RWPE1 (cell line): ENCODE results near the gene ZNF280D.

Experiments used
- CTCF ChIA-PET: fragments of 350-600 bp; sonication (Branson Sonifier 250); formaldehyde crosslinking; extraction: SDS; loops from one replicate; lab custom pipeline; 2021; lab: Yijun Ruan, JAX
- POLR2A ChIA-PET: fragments of 400-600 bp; formaldehyde crosslinking; extraction: SDS; loops from one replicate; lab custom pipeline; 2020; ENCODE audit warnings: antibody characterized with exemption; ENCODE audit not compliant: low non-redundant PET; lab: Yijun Ruan, JAX
- DNase-seq: peaks from one replicate; pipeline ENCODE4 v3.0.0; 2012; ENCODE audit warnings: low spot score
- H3K27ac ChIP-seq: fragments of 450-650 bp; 2 replicates; pipeline ENCODE4 v1.5.1; 2017
- TF ChIP-seq, protein P1 (sequence below): fragments of 450-650 bp; conservative IDR thresholded peaks from 2 replicates; pipeline ENCODE4 v1.5.1; 2017; ENCODE audit warnings: low read depth, mild to moderate bottlenecking

ZNF280D gene

DNA sequence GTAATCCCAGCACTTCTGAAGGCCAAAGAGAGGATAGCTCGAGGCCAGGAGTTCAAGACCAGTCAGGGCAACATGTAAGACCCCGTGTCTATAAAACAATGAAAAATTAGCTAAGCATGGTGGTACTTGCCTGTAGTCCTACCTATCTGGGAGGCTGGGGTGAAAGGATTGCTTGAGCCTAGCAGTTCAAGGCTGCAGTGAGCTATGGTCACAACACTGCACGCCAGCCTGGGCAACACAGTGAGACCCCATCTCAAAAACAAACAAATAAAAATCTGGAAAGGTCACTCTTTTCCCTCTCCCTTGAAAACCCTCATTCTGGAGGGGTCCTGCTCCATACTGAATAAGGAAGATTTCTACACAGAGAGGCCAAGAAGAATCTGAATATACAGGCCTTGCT is 43.5 kb upstream of the ZNF280D start:
- no peak for DNase-seq
- CTCF ChIA-PET = no interaction called here
- POLR2A ChIA-PET = no interaction called here
- TF ChIP-seq, protein P1, sequence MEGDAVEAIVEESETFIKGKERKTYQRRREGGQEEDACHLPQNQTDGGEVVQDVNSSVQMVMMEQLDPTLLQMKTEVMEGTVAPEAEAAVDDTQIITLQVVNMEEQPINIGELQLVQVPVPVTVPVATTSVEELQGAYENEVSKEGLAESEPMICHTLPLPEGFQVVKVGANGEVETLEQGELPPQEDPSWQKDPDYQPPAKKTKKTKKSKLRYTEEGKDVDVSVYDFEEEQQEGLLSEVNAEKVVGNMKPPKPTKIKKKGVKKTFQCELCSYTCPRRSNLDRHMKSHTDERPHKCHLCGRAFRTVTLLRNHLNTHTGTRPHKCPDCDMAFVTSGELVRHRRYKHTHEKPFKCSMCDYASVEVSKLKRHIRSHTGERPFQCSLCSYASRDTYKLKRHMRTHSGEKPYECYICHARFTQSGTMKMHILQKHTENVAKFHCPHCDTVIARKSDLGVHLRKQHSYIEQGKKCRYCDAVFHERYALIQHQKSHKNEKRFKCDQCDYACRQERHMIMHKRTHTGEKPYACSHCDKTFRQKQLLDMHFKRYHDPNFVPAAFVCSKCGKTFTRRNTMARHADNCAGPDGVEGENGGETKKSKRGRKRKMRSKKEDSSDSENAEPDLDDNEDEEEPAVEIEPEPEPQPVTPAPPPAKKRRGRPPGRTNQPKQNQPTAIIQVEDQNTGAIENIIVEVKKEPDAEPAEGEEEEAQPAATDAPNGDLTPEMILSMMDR = no peak
- H3K27ac ChIP-seq = no peak overlapping the region

DNA sequence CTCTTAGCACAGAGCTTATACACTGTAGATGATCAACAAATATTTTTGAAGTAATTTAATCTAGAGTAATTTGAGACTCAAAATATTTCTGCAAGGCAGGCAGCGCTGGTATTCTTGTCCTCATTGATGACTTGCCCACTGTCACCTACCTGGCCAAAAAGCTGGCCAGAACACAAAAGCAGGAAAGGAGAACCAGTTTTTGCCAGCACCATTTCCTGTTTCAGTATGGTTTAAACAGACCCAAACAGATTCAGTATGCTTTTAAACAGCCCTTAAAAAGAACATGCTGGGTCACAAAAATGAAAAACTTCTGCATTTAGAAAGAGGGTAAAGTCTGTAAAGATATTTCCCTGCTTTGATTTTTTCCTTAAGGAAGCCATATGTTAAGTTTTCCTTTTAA is 42.3 kb upstream of the ZNF280D start:
- ChIA-PET CTCF (no interaction called here), POLR2A (no interaction called here)
- H3K27ac ChIP-seq = no peak overlapping the region
- no peak for DNase-seq
- TF ChIP-seq, protein P1 = no peak

DNA sequence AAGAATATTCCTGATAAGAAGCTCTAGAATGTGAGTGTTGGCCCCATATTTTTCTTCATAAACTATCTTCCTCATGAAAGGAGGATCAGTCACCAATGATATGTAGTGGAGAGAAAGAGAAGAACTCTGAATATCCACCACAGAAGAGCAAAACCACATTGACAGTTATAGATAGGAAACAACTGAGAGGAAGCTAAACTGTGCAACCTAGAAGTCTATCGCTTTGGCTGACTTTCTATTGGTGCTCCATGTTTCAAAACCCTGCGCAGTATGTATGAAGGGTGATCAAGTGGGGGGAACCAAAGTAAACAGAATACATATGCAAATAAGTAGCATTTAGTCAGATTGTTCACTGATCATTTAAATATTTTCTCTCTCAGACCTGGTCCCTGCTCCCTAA is 41.0 kb upstream of the ZNF280D start:
- no peak for DNase-seq
- no peak overlapping the region for H3K27ac ChIP-seq
- ChIA-PET CTCF (no interaction called here), POLR2A (no interaction called here)
- TF ChIP-seq, protein P1 = no peak

DNA sequence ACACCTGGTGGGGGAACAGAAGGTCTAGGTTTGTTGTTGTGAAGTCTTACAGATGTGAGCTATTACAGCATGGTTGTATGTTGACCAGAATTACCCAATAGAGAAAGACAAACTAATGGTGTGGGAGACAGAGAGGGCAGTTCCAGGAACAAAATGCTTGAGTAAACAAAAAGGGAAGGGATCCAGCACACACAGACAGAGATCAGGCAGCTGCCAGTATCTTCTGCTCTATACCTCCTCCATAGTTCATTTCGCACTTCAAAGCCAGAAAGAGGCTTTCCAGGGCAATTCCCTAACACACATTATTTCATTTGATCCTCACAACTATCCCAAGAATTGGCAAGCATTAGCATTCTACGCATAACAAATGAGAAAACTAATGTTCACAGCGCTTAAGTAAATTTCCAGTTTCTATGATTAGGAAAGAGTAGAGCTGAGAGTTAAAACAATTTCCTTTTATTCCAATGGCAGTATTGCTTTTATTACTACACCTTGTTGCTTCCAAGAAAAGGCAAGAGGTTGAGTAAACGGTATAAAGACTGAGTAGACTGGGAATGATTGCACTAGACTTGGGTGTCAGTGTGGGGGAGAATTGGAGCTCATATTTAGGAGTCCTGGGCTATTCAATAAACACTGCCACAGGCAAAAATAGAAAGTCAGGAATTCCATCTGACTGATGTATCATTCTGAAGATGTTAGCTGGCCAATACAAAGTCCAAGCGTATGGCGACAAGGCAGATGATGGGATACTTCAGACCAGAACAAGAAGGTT is 39.7 kb upstream of the ZNF280D start:
- TF ChIP-seq, protein P1 = no peak
- no peak for DNase-seq
- no peak overlapping the region for H3K27ac ChIP-seq
- CTCF ChIA-PET = interaction anchor here (0.6 to 0.8 kb wide), 3 partner anchors 21 to 162 kb away, joined by 3 read pairs; no protein-coding TSS in a partner anchor
- POLR2A ChIA-PET = no interaction called here

DNA sequence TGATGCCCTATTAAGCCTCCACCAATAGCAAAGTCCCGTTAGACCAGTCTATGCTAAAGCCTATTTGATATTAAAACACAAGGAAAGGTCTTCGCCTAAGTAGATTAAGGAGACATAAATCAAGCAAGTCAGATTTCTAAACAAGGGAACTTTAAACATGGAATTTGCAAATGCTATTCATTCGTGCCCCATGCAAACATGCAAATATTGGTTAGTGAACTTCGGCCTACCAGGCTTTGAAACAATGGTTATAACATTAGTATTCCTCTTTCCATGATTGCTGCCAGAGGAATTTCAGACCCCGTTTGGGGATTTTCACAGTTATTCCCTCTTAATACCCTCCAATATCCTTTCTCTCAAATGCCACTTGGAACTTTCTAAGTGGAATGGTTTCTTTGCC is 36.9 kb upstream of the ZNF280D start:
- POLR2A ChIA-PET = no interaction called here
- DNase-seq = no peak
- TF ChIP-seq, protein P1 = no peak
- H3K27ac ChIP-seq = no peak overlapping the region
- CTCF ChIA-PET = interaction anchor here (0.6 kb wide), 1 partner anchor 962 kb away, joined by 4 read pairs; no protein-coding TSS in a partner anchor

DNA sequence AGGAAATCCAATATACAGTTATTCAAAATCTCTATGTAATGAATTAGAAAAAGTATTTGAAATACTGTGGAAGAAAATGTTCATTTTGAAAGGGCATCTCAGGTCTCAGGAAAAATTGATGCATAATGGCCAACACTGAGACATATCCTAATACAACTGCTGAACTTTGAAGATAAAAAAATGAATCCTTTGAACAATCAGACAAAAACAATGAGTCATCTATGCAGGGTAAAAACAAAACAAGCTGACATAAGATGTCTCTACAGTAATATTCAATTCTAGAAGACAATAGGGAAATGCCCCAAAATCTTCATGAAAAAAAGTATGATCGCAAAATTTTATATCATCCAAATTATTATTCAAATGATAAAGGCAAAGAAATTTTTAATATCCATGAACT is 34.0 kb upstream of the ZNF280D start:
- H3K27ac ChIP-seq = no peak overlapping the region
- POLR2A ChIA-PET = no interaction called here
- DNase-seq = no peak
- CTCF ChIA-PET = no interaction called here
- TF ChIP-seq, protein P1 = no peak
